Heart left ventricle (tissue), 16 donors: ENCODE measurements around the gene LIX1. TPM values are rescaled to one million over a fixed set of nuclear protein-coding genes. Genes with fewer than 3 reads are reported as not detected.

ENCODE experiments used
- ATAC-seq, 4 donors: fragments of 200-7000 bp; cut with Tn5 transposase; one replicate each; pipeline ENCODE4 v1.9.1; 2020 to 2022; ENCODE audit warnings: moderate library complexity in 4 of 4, mild to moderate bottlenecking in 3 of 4, moderate number of reproducible peaks in 1 of 4
- DNase-seq, 5 donors: peaks; one replicate each; pipeline ENCODE4 v3.0.0-alpha.2; 2020
- H3K27ac ChIP-seq, 12 donors: fragments of 200-600 bp; sonication (generic) in 4 of 12; one replicate each; pipeline versions ENCODE4 v1.5.0 to v1.8.0; 2016 to 2022; ENCODE audit warnings: mild to moderate bottlenecking in 2 of 12
- H3K27me3 ChIP-seq, 9 donors: fragments of 200-600 bp; sonication (generic) in 2 of 9; one replicate each; pipeline versions ENCODE4 v1.5.1 to v1.8.0; 2016 to 2022; ENCODE audit warnings: mild to moderate bottlenecking in 3 of 9
- H3K36me3 ChIP-seq, 9 donors: fragments of 200-600 bp; sonication (generic) in 2 of 9; one replicate each; pipeline versions ENCODE4 v1.5.0 to v1.8.0; 2018 to 2022; ENCODE audit warnings: mild to moderate bottlenecking in 2 of 9
- H3K4me1 ChIP-seq, 12 donors: fragments of 200-600 bp; sonication (generic) in 4 of 12; one replicate each; pipeline versions ENCODE4 v1.5.0 to v1.8.0; 2016 to 2022; ENCODE audit warnings: mild to moderate bottlenecking in 3 of 12
- H3K4me3 ChIP-seq, 12 donors: fragments of 200-600 bp; sonication (generic) in 4 of 12; one replicate each; pipeline versions ENCODE4 v1.5.0 to v1.8.0; 2017 to 2022; ENCODE audit warnings: mild to moderate bottlenecking in 9 of 12, moderate library complexity in 4 of 12
- H3K9me3 ChIP-seq, 12 donors: fragments of 200-600 bp; sonication (generic) in 4 of 12; one replicate each; pipeline versions ENCODE4 v1.5.0 to v1.8.0; 2016 to 2022; ENCODE audit warnings: mild to moderate bottlenecking in 1 of 12
- POLR2A ChIP-seq, 2 donors: fragments of 450-650 bp; IDR thresholded peaks; one replicate each; pipeline ENCODE4 v1.6.1; 2017; ENCODE audit warnings: antibody characterized with exemption in 2 of 2, mild to moderate bottlenecking in 2 of 2, moderate library complexity in 2 of 2
- WGBS, 4 donors: extraction: QIAGEN DNeasy Blood & Tissue Kit in 2 of 4; methylation state at CpG; one replicate each; pipeline versions ENCODE4 v1.1.5 to v1.1.7; 2013 to 2018; 5-methylcytosine and 5-hydroxymethylcytosine counted together
- intact Hi-C, 10 donors: fragments of 100-400 bp; cut with DNase I; formaldehyde crosslinking; loops; one replicate each; pipeline versions ENCODE4 v1.11.1 to v1.14.2; 2022
- polyA plus RNA-seq, 2 donors: library from polyadenylated mRNA; stranded (reverse); fragments of 200-250 nt; gene quantifications; one replicate each; pipeline ENCODE4 v1.2.3, GENCODE V29; 2013
- total RNA-seq, 9 donors: library from RNA; depleted of rRNA in 2 of 9; stranded (reverse); fragments of >200 nt in 2 of 9; fragmentation: NEBNext Ultra II Directional in 3 of 9; extraction: Animal tissue kit (Norgen Biotek cat#: 25700) in 3 of 9; gene quantifications; one replicate each; pipeline versions ENCODE4 v1.1.0 to v1.2.4, GENCODE V29; 2016 to 2023
- TF ChIP-seq, protein P1 (sequence below), 12 donors: fragments of 200-600 bp; sonication (generic) in 4 of 12; IDR thresholded peaks; one replicate each; pipeline versions ENCODE4 v1.5.0 to v1.8.0; 2018 to 2022; ENCODE audit warnings: antibody characterized with exemption in 12 of 12, mild to moderate bottlenecking in 5 of 12
- donor health status: ischemic (EF 13 %, LVEDD 7.1; RV severe dilation, severe dysfunction).
- donor health status: healthy with polysubstance abuse.
- donor health status: DM: no; HTN: yes; CAD: no.
- donor health status: DM: no; HTN: no; CAD: no.
- donor health status: ischemic (EF 25% LVEDD 6.9; RV normal size, moderate dysfunction).
- donor health status: ischemic (EF 25% LVEDD 5.7; RV mildly dilated, moderate dysfunction).
- donor health status: healthy.
- donor health status: DM: yes; HTN: yes; CAD: no.
- donor health status: ischemic (EF 35%, LVEDD 5.7; RV mildly dilated, moderate dysfunction).
- donor health status: nonischemic (EF 11% LVEDD 7.7; RV severe dilation, severe dysfunction).
- donor health status: DM: yes; HTN: yes; CAD: no.
- donor health status: PGD.
- donor health status: ischemic (EF 29% LVEDD 5.4; RV normal size, mild dysfunction).
- donor health status: nonischemic (EF 23%, LVEDD 6.1; RV moderate dilation, normal function).

Gene LIX1
- total and polyA plus RNA-seq, 11 donors: 0.12 to 0.33 (median 0.22) TPM; not detected in 8

- ATAC-seq (peak in 1 of 4 donors; percentile 34), DNase-seq (no peak)
- no peaks in the 10 kb centered on the region for H3K36me3 ChIP-seq
- no peak overlapping the region for H3K4me3 ChIP-seq
- no peaks in the 10 kb centered on the region for H3K9me3 ChIP-seq
- intact Hi-C loops: no loop called here
- peaks cover 0 to 6% (median 1%) of the 10 kb centered on the region in 12 donors for H3K4me1 ChIP-seq
- H3K27ac ChIP-seq: no peak overlapping the region
- H3K27me3 ChIP-seq: no peaks in the 10 kb centered on the region
- no peak for TF ChIP-seq POLR2A (IDR thresholded peaks at IDR 0.05)
- TF ChIP-seq, protein P1, sequence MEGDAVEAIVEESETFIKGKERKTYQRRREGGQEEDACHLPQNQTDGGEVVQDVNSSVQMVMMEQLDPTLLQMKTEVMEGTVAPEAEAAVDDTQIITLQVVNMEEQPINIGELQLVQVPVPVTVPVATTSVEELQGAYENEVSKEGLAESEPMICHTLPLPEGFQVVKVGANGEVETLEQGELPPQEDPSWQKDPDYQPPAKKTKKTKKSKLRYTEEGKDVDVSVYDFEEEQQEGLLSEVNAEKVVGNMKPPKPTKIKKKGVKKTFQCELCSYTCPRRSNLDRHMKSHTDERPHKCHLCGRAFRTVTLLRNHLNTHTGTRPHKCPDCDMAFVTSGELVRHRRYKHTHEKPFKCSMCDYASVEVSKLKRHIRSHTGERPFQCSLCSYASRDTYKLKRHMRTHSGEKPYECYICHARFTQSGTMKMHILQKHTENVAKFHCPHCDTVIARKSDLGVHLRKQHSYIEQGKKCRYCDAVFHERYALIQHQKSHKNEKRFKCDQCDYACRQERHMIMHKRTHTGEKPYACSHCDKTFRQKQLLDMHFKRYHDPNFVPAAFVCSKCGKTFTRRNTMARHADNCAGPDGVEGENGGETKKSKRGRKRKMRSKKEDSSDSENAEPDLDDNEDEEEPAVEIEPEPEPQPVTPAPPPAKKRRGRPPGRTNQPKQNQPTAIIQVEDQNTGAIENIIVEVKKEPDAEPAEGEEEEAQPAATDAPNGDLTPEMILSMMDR (IDR thresholded peaks at IDR 0.05): no peak
These were observed 11.2 kb downstream of the LIX1 start for GRCh38 chr5:97131139-97131710.

- Histone ChIP-seq H3K9me3 (no peaks in the 10 kb centered on the region), H3K27me3 (no peaks in the 10 kb centered on the region), H3K36me3 (no peaks in the 10 kb centered on the region), H3K27ac (peak overlapping the region in 8 of 12 donors; percentile 8 to 66 (median 34)), H3K4me1 (peaks cover 0 to 13% (median 1%) of the 10 kb centered on the region in 12 donors), H3K4me3 (no peak overlapping the region)
- 74 to 89% (median 84%) methylated on average over 1 of the region's 1 CpG for WGBS, 4 donors
- TF ChIP-seq, protein P1 (IDR thresholded peaks at IDR 0.05): no peak
- TF ChIP-seq POLR2A (IDR thresholded peaks at IDR 0.05): no peak
- no peak for DNase-seq
- peak in 3 of 4 donors; percentile 51 to 75 (median 58) for ATAC-seq
- intact Hi-C loops: loop anchor here in 1 of 10 donors (5.0 kb wide), 1 partner anchor 50 kb away; no protein-coding TSS in a partner anchor
These were observed 14.7 kb downstream of the LIX1 start for GRCh38 chr5:97127727-97128126.

GRCh38 chr5:97125125-97125683 is 17.2 kb downstream of the LIX1 start:
- Histone ChIP-seq H3K27ac (no peak overlapping the region), H3K4me1 (peaks cover 0 to 13% (median 0%) of the 10 kb centered on the region in 12 donors), H3K36me3 (no peaks in the 10 kb centered on the region), H3K4me3 (no peak overlapping the region), H3K27me3 (no peaks in the 10 kb centered on the region), H3K9me3 (no peaks in the 10 kb centered on the region)
- ATAC-seq (no peak), DNase-seq (no peak)
- intact Hi-C loops: loop anchor here in 1 of 10 donors (5.0 kb wide), 1 partner anchor 48 kb away; no protein-coding TSS in a partner anchor
- 81 to 86% (median 82%) methylated on average over 3 of the region's 3 CpGs for WGBS, 4 donors
- TF ChIP-seq POLR2A (IDR thresholded peaks at IDR 0.05): no peak
- TF ChIP-seq, protein P1 (IDR thresholded peaks at IDR 0.05): no peak

GRCh38 chr5:97124335-97124734 is 18.1 kb downstream of the LIX1 start:
- WGBS, 4 donors: 63 to 68% (median 67%) methylated on average over 2 of the region's 2 CpGs
- no peak for TF ChIP-seq POLR2A (IDR thresholded peaks at IDR 0.05)
- TF ChIP-seq, protein P1 (IDR thresholded peaks at IDR 0.05): no peak
- Histone ChIP-seq H3K4me1 (peaks cover 0 to 13% (median 0%) of the 10 kb centered on the region in 12 donors), H3K4me3 (no peak overlapping the region), H3K27ac (no peak overlapping the region), H3K9me3 (no peaks in the 10 kb centered on the region), H3K36me3 (no peaks in the 10 kb centered on the region), H3K27me3 (no peaks in the 10 kb centered on the region)
- intact Hi-C loops: no loop called here
- no peak for DNase-seq
- ATAC-seq: no peak
